Neural progenitor cell (in vitro differentiated cells): Measurements from ENCODE around the gene PTPRU.

ENCODE experiments used
- CTCF ChIP-seq: fragments of 200-600 bp; sonication (generic); IDR thresholded peaks from 2 replicates; pipeline ENCODE4 v1.5.1; 2017; ENCODE audit warnings: antibody characterized with exemption, mild to moderate bottlenecking
- EZH2 ChIP-seq: fragments of 200-600 bp; sonication (generic); IDR thresholded peaks from 2 replicates; pipeline ENCODE4 v1.6.1; 2017; ENCODE audit warnings: antibody characterized with exemption, mild to moderate bottlenecking, moderate library complexity

GRCh38 chr1:29243871-29244200 lies 7.5 kb downstream of the PTPRU start:
- TF ChIP-seq CTCF (no peak), EZH2 (no peak)
